IMR-90 (cell line): ENCODE measurements around the gene CEP57L1. TPM values are rescaled to one million over a fixed set of nuclear protein-coding genes. Genes with fewer than 3 reads are reported as not detected.

Source experiments
- ATAC-seq: fragments of 200-7000 bp; cut with Tn5 transposase; 2 replicates; pipeline ENCODE4 v1.9.1; 2020; ENCODE audit warnings: low read depth, mild to moderate bottlenecking, moderate library complexity
- BruUV-seq: library from RNA; stranded (reverse); fragments of 400-500 nt; replicated peaks from 2 replicates; lab custom pipeline; 2021; lab: Mats Ljungman, UMichigan
- CTCF ChIA-PET: fragments of 300-600 bp; formaldehyde crosslinking; extraction: SDS; loops from one replicate; lab custom pipeline; 2021; ENCODE audit warnings: antibody characterized with exemption; lab: Yijun Ruan, JAX
- POLR2A ChIA-PET: fragments of 300-600 bp; sonication (Branson Sonifier 250); formaldehyde crosslinking; loops from one replicate; lab custom pipeline; 2022; ENCODE audit warnings: antibody characterized with exemption; ENCODE audit not compliant: unreplicated experiment; lab: Charles Lee
- DNase-seq: peaks from one replicate; pipeline ENCODE4 v3.0.0; 2013
- H2AFZ ChIP-seq: replicated peaks from 2 replicates; pipeline ENCODE3; 2013; ENCODE audit warnings: low read length, mild to moderate bottlenecking; ENCODE audit not compliant: poor library complexity
- H2AK5ac ChIP-seq: 2 replicates; pipeline ENCODE4 v1.6.1; 2013; ENCODE audit warnings: low read depth, low read length, inconsistent platforms
- H2AK9ac ChIP-seq: replicated peaks from 2 replicates; pipeline ENCODE3; 2013; ENCODE audit warnings: mild to moderate bottlenecking, low read depth, low read length, moderate library complexity; ENCODE audit not compliant: poor library complexity
- H2BK120ac ChIP-seq: 2 replicates; pipeline ENCODE4 v1.6.1; 2013; ENCODE audit warnings: low read depth, low read length, inconsistent platforms
- H2BK15ac ChIP-seq: 3 replicates; pipeline ENCODE4 v1.6.1; 2013; ENCODE audit warnings: low read depth, low read length, inconsistent platforms
- H2BK20ac ChIP-seq: 2 replicates; pipeline ENCODE4 v1.6.1; 2013; ENCODE audit warnings: low read depth, mild to moderate bottlenecking, inconsistent platforms, low read length, moderate library complexity
- H2BK5ac ChIP-seq: 2 replicates; pipeline ENCODE4 v1.6.1; 2013; ENCODE audit warnings: mild to moderate bottlenecking, low read depth, low read length, inconsistent platforms; ENCODE audit not compliant: poor library complexity, severe bottlenecking
- H3K14ac ChIP-seq: replicated peaks from 2 replicates; pipeline ENCODE4 v1.6.1; 2013; ENCODE audit warnings: low read depth, low read length, inconsistent platforms
- H3K18ac ChIP-seq: 2 replicates; pipeline ENCODE4 v1.6.1; 2013; ENCODE audit warnings: low read depth, low read length, control low read depth
- H3K23ac ChIP-seq: 2 replicates; pipeline ENCODE4 v1.6.1; 2013; ENCODE audit warnings: low read depth, low read length, inconsistent platforms
- H3K27ac ChIP-seq: 2 replicates; pipeline ENCODE4 v1.5.1; 2013; ENCODE audit warnings: mild to moderate bottlenecking, control low read depth, low read length; ENCODE audit not compliant: insufficient read depth
- H3K27me3 ChIP-seq: 2 replicates; pipeline ENCODE4 v1.6.1; 2013; ENCODE audit warnings: low read length; ENCODE audit not compliant: control insufficient read depth, insufficient read depth
- H3K36me3 ChIP-seq: 2 replicates; pipeline ENCODE4 v1.6.1; 2013; ENCODE audit warnings: low read length, mixed read lengths; ENCODE audit not compliant: control insufficient read depth, insufficient read depth
- H3K4ac ChIP-seq: 2 replicates; pipeline ENCODE4 v1.6.1; 2013; ENCODE audit warnings: low read depth, low read length, inconsistent platforms
- H3K4me1 ChIP-seq: 2 replicates; pipeline ENCODE4 v1.6.1; 2013; ENCODE audit warnings: low read length, mixed read lengths; ENCODE audit not compliant: control insufficient read depth, insufficient read depth
- H3K4me2 ChIP-seq: 2 replicates; pipeline ENCODE4 v1.6.1; 2013; ENCODE audit warnings: low read depth, mild to moderate bottlenecking, control low read depth, low read length, moderate library complexity
- H3K4me3 ChIP-seq: 2 replicates; pipeline ENCODE4 v1.5.1; 2013; ENCODE audit warnings: low read depth, mild to moderate bottlenecking, control low read depth, low read length, moderate library complexity; ENCODE audit not compliant: insufficient read depth
- H3K56ac ChIP-seq: 2 replicates; pipeline ENCODE4 v1.6.1; 2013; ENCODE audit warnings: low read length, inconsistent platforms; ENCODE audit not compliant: insufficient read depth; ENCODE audit errors: extremely low read depth
- H3K79me1 ChIP-seq, 2 experiments: 2 replicates each; pipeline ENCODE4 v1.6.1; 2013; ENCODE audit warnings: low read length in 2 of 2, inconsistent platforms in 1 of 2, low read depth in 1 of 2
- H3K9ac ChIP-seq: 2 replicates; pipeline ENCODE4 v1.6.1; 2013; ENCODE audit warnings: low read depth, low read length, control low read depth
- H3K9me1 ChIP-seq: 2 replicates; pipeline ENCODE4 v1.6.1; 2013; ENCODE audit warnings: low read length, inconsistent platforms; ENCODE audit not compliant: insufficient read depth
- H3K9me3 ChIP-seq: 2 replicates; pipeline ENCODE4 v1.6.1; 2013; ENCODE audit warnings: low read length; ENCODE audit not compliant: control insufficient read depth, insufficient read depth
- H4K20me1 ChIP-seq: 2 replicates; pipeline ENCODE4 v1.6.1; 2013; ENCODE audit warnings: low read length, inconsistent platforms; ENCODE audit not compliant: insufficient read depth
- H4K5ac ChIP-seq: 2 replicates; pipeline ENCODE4 v1.6.1; 2013; ENCODE audit warnings: mild to moderate bottlenecking, low read depth, low read length, control low read depth
- H4K8ac ChIP-seq, 2 experiments: 2 replicates each; pipeline ENCODE4 v1.6.1; 2013; ENCODE audit warnings: low read depth in 2 of 2, low read length in 2 of 2, control low read depth in 1 of 2, inconsistent platforms in 1 of 2
- H4K91ac ChIP-seq: 2 replicates; pipeline ENCODE4 v1.6.1; 2013; ENCODE audit warnings: low read depth, low read length, inconsistent platforms; ENCODE audit not compliant: insufficient read depth
- CEBPB ChIP-seq: IDR thresholded peaks from 2 replicates; pipeline ENCODE4 v1.6.1; 2012; ENCODE audit warnings: low read depth, low read length, improper control_type of control experiment
- MXI1 ChIP-seq: IDR thresholded peaks from 2 replicates; pipeline ENCODE4 v1.6.1; 2012; ENCODE audit warnings: low read depth, mild to moderate bottlenecking, low read length, moderate library complexity, borderline replicate concordance
- WGBS, 2 experiments: methylation state at CpG; one replicate each; pipeline versions ENCODE4 v1.1.5 to v1.1.7; 2013; ENCODE audit warnings: missing lambda C conversion rate in 2 of 2; ENCODE audit not compliant: insufficient read length in 1 of 2; ENCODE audit errors: extremely low coverage in 2 of 2; 5-methylcytosine and 5-hydroxymethylcytosine counted together
- dilution Hi-C: fragments of 300-500 bp; cut with HindIII; formaldehyde crosslinking; loops from one replicate; pipeline ENCODE4 v1.14.3; 2018; ENCODE audit warnings: low sequenced_read_pairs; ENCODE audit not compliant: unreplicated experiment
- in situ Hi-C: fragments of 300-500 bp; cut with MboI; formaldehyde crosslinking; loops from 3 replicates; pipeline ENCODE4 v1.14.3; 2019; ENCODE audit warnings: low sequenced_read_pairs, inconsistent platforms, mixed read lengths
- intact Hi-C: fragments of 100-400 bp; cut with micrococcal nuclease; formaldehyde crosslinking; loops from 2 replicates; pipeline ENCODE4 v1.10.0; 2022
- polyA plus RNA-seq, 3 experiments: library from polyadenylated mRNA; depleted of rRNA; stranded (reverse); fragments of >200 nt; gene quantifications; 2 replicates each; pipeline ENCODE4 v1.2.3, GENCODE V29; 2012; ENCODE audit warnings: low replicate concordance in 1 of 3
- total RNA-seq: library from RNA; depleted of rRNA; stranded (reverse); fragments of >200 nt; gene quantifications from 2 replicates; pipeline ENCODE4 v1.2.3, GENCODE V29; 2012

Gene CEP57L1
- total and polyA plus RNA-seq, 2 of the 4 experiments (the other 2 are of a cell fraction): 10.3 to 21.9 TPM

DNA sequence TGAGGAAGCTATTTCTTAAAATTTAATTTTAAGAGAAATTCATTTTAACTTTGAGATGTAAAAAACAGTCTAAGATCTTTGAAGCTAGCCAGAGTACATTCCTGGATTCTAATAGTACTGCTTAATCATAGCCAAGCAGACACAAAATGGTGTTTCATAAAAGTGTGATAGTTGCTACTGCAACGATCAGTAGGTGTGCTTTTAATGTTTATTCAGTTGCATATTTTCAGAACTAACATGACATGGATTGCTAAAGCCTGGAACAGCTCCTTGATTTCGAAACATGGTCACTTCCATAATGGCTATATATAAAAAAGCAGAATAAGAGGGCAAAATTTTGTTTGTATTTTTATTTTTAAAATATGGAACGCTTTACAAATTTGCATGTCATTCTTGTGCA lies 36.2 kb upstream of the CEP57L1 start:
- Histone ChIP-seq H3K23ac (no peak overlapping the region), H2BK5ac (no peak overlapping the region), H4K5ac (no peak overlapping the region), H3K9me1 (no peaks in the 10 kb centered on the region), H4K8ac (no peak overlapping the region), H3K4me2 (no peak overlapping the region), H2AK9ac (no peak overlapping the region), H3K4ac (no peak overlapping the region), H2AFZ (no peak overlapping the region), H3K9me3 (no peaks in the 10 kb centered on the region), H3K14ac (no peak overlapping the region), H4K20me1 (no peaks in the 10 kb centered on the region), H2BK120ac (no peak overlapping the region), H3K9ac (no peak overlapping the region), H2BK20ac (no peak overlapping the region), H4K91ac (no peak overlapping the region), H3K27me3 (no peaks in the 10 kb centered on the region), H3K4me3 (no peak overlapping the region), H2AK5ac (no peak overlapping the region), H3K27ac (no peak overlapping the region), H3K36me3 (no peaks in the 10 kb centered on the region), H3K4me1 (peaks cover 2% of the 10 kb centered on the region; the same call in 1 of the 2 replicates), H3K79me1 (peaks cover 5 to 14% of the 10 kb centered on the region in 2 experiments; a peak in 2 of 4 replicates), H2BK15ac (no peak overlapping the region), H3K18ac (no peak overlapping the region), H3K56ac (no peak overlapping the region)
- ChIA-PET POLR2A (no interaction called here), CTCF (interaction anchor here (0.7 kb wide), 1 partner anchor 14 kb away, joined by 3 read pairs; no protein-coding TSS in a partner anchor)
- dilution Hi-C loops (loop anchor here (25.0 kb wide), 1 partner anchor 522 kb away; no protein-coding TSS in a partner anchor), in situ Hi-C loops (no loop called here), intact Hi-C loops (no loop called here)
- DNase-seq (peak; percentile 28), ATAC-seq (no peak)
- TF ChIP-seq MXI1 (no peak), CEBPB (peak; percentile 58)
- BruUV-seq: no TSS peak
- WGBS, 2 experiments: 17% methylated on average over 1 of the region's 3 CpGs; no CpG with 5 or more reads in 1 of the 2 experiments
